RWPE1 (cell line): ENCODE data around the gene TAPBPL.

Experiments
- CTCF ChIA-PET: fragments of 350-600 bp; sonication (Branson Sonifier 250); formaldehyde crosslinking; extraction: SDS; loops from one replicate; lab custom pipeline; 2021; lab: Yijun Ruan, JAX
- POLR2A ChIA-PET: fragments of 400-600 bp; formaldehyde crosslinking; extraction: SDS; loops from one replicate; lab custom pipeline; 2020; ENCODE audit warnings: antibody characterized with exemption; ENCODE audit not compliant: low non-redundant PET; lab: Yijun Ruan, JAX
- DNase-seq: peaks from one replicate; pipeline ENCODE4 v3.0.0; 2012; ENCODE audit warnings: low spot score
- H3K27ac ChIP-seq: fragments of 450-650 bp; 2 replicates; pipeline ENCODE4 v1.5.1; 2017
- TF ChIP-seq, protein P1 (sequence below): fragments of 450-650 bp; conservative IDR thresholded peaks from 2 replicates; pipeline ENCODE4 v1.5.1; 2017; ENCODE audit warnings: low read depth, mild to moderate bottlenecking

TAPBPL gene

DNA sequence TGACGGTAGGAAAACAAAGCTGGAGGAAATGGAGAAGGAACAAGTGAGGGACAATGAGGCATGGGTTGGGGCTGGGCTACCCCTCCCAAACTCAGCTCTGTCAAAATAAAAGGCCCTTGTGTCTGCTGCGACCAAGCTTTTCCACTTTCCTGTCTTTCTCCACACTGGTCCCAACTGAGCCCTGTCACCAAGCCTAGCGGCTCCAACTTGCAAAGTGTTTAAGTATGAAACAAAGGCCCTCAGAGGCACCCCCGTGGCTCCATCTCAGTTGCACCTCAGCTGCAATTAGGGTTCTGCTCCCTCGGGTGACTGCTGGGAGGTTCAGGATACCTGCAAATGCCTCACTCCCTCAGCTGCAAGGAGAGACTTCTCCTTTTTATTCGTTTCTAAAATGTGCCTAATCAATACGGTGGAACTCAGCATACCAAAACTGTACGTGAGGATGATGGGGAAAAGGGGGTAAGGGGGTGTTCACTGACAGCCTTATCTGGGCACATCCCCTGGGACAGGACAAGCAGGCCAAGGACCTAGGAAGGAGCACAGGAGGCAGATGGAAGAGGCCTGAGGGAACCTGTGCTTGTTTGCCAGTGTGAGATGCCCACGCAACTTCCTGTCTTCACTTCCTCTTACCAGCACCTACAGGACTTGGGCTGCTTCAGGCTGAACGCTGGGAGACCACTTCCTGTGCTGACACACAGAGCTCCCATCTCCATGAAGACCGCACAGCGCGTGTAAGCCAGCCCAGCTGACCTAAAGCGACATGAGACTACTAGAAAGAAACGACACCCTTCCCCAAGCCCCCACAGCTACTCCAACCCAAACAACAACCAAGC is 9.8 kb downstream of the TAPBPL start:
- ChIA-PET CTCF (interaction anchor here (1.2 kb wide), 1 partner anchor 96 kb away, joined by 3 read pairs; no protein-coding TSS in a partner anchor), POLR2A (no interaction called here)
- TF ChIP-seq, protein P1, sequence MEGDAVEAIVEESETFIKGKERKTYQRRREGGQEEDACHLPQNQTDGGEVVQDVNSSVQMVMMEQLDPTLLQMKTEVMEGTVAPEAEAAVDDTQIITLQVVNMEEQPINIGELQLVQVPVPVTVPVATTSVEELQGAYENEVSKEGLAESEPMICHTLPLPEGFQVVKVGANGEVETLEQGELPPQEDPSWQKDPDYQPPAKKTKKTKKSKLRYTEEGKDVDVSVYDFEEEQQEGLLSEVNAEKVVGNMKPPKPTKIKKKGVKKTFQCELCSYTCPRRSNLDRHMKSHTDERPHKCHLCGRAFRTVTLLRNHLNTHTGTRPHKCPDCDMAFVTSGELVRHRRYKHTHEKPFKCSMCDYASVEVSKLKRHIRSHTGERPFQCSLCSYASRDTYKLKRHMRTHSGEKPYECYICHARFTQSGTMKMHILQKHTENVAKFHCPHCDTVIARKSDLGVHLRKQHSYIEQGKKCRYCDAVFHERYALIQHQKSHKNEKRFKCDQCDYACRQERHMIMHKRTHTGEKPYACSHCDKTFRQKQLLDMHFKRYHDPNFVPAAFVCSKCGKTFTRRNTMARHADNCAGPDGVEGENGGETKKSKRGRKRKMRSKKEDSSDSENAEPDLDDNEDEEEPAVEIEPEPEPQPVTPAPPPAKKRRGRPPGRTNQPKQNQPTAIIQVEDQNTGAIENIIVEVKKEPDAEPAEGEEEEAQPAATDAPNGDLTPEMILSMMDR = no peak
- DNase-seq = no peak
- H3K27ac ChIP-seq = no peak overlapping the region

DNA sequence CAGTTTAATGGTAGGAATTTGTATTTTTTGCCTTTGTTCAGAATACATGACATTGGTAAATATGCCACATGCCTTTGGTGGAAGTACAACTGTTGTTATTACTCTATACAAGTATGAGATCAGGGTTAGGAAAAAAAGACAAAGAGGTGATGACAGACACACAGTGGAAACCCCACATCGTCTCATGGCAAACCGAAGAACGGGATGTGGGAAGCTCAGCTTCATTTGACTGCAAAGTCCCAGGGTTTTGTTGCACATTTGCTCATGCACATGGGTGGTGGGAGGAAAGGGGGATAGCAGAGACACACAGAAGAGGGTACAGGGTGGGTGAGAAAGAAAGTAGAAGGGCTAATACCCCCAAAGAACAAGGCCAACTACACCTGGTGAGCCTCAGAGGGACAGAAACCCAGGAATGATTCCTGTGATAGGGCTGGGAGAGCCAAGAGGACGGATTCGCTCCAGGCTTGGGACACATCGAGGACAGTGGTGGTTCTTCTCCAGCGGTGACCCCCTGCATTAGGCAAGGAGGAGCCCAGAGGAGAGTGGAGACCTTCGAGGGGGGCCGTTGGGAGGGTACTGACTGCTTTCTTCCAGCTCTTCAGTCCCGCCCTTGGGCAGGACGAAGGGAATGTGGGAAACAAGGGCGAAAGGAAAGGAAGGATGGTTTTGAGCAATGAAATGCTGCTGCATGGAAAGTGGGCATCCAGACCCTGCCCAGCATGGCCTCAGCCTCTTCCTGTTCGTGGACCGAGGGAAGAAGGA is 10.6 kb downstream of the TAPBPL start:
- TF ChIP-seq, protein P1 = no peak
- DNase-seq = no peak
- ChIA-PET CTCF (interaction anchor here (0.8 to 1.2 kb wide), 4 partner anchors 11 to 95 kb away, joined by 3 to 10 read pairs (median 3); partner anchors contain the start of gene TAPBPL), POLR2A (no interaction called here)
- no peak overlapping the region for H3K27ac ChIP-seq

DNA sequence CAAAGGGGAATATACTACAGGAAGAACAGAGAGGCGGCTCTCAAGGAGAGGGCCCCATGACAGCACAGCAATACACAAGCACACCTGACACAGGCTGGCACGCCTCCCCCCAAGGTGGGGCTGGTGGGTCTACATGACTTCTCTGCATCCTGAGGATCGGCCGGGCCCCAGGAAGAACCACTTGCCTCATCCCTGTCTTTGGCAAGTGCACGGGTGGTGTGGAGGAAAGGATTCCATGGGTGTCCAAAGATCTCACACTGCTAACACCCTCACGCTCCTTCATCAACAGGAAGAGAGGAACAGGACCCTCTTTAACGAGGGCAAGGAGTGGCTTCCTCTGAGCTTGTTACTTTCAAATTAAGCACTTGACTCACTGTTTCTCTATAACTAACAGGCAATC is 11.4 kb downstream of the TAPBPL start:
- no peak for DNase-seq
- no peak overlapping the region for H3K27ac ChIP-seq
- TF ChIP-seq, protein P1 = no peak
- ChIA-PET CTCF (interaction anchor here (0.8 to 1.2 kb wide), 3 partner anchors 38 to 94 kb away, joined by 3 to 10 read pairs (median 3); no protein-coding TSS in a partner anchor), POLR2A (no interaction called here)

DNA sequence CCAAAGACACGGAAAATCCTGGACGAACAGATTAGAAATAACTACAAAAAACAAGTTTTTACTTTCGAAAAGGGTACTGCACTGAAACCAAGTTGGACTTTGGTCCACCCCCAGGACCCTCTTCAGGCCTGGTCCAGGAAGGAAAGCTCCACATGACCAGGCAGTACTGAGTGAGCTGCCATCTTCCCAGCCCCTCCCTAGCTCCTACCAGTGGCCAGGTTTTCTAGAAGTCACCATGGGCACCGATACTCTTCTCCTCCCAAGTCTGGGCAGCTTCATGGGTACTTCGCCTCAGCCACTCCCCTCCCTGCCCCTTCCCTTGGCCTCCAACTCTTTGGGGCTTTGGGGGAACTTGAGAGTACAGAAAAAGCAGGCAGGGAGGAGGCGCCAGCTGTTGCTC is 12.0 kb downstream of the TAPBPL start:
- CTCF ChIA-PET = interaction anchor here (0.6 kb wide), 1 partner anchor 9 kb away, joined by 4 read pairs; no protein-coding TSS in a partner anchor
- H3K27ac ChIP-seq = no peak overlapping the region
- no peak for DNase-seq

DNA sequence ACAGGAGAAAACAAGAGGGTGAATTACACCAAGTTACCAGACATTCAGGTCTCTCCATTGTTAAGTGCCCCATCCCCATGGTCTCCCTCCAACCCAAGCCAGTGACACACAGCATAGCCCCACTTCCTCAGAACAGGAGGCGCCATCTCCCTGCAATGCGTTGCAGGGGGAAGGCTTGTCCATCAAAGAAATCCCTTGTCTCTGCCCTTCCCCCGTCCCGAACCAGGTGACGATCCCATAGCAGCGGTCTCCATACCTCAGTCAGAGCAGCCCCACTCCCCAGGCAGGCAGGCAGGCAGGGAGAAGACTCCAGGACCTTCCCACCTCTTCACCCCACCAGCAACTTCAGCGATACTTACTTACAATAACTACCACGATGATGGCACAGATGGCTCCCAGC is 12.7 kb downstream of the TAPBPL start:
- ChIA-PET POLR2A (no interaction called here), CTCF (interaction anchor here (0.9 to 2.2 kb wide), 4 partner anchors 13 to 47 kb away, joined by 3 to 29 read pairs (median 6); partner anchors contain the start of gene TAPBPL)
- H3K27ac ChIP-seq = no peak overlapping the region
- DNase-seq = no peak
- TF ChIP-seq, protein P1 = no peak

More for the DNA sequence above, 12.0 kb downstream of the TAPBPL start:
- POLR2A ChIA-PET = no interaction called here
- TF ChIP-seq, protein P1 = no peak
